ENCODE measurements around the gene AQP1. TPM values are rescaled to one million over a fixed set of nuclear protein-coding genes. Genes with fewer than 3 reads are reported as not detected.

Gene AQP1
- total and polyA plus RNA-seq, 2 of the 8 experiments (the other 6 are each of a cell fraction or from before 2014, with no cell fraction given) = 0.18 to 0.19 TPM

DNA sequence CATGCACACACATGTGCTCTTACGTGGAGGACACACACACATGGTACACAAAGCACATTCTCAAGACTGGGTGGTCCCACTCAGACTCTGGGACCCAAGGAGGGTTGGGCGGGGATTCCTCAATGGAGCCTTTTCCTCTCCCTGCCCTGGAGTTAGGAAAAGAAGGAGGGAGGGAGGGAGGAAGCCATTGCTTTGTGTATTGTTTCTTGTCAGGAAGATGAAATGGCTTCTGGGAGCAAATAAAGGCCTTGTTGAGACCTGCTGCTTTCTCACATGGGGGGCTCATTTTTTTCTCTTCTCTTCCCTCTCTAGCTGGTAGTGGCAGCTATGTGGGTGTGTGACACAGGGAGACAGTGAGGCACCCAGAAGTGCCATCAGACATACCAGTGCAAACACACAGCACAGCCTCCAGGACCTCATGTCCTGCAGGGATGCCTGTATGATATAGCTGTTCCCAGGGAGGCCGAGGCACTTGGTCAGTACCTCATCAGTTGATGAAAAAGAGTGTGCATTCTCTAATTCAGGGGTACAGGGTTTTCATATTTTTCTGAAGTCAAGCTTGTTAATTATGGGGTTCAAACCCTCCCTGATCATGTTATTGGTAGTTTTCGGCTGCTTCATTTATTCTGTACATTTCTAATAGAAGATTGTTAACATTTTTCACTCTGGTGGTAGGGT lies 5.7 kb downstream of the AQP1 start:
- CTCF ChIA-PET (ENCODE audit: partially characterized antibody) = interaction anchor here (1.2 to 7.4 kb wide), 4 partner anchors 9 to 58 kb away, joined by 3 to 55 read pairs (median 17); no protein-coding TSS in a partner anchor
- Histone ChIP-seq H2AFZ (ENCODE audit: low read length) (no peak overlapping the region), H2AK5ac (ENCODE audit: low read depth, low read length) (no peak overlapping the region), H2BK5ac (ENCODE audit: low read depth, low read length) (no peak overlapping the region), H3K4me2 (ENCODE audit: insufficient read depth in 1 of 2, low read depth in 2 of 2, low read length in 2 of 2) (no peak overlapping the region), H3K27me3 (replicated peaks in 1 of 4; ENCODE audit: control insufficient read depth in 3 of 4, extremely low read depth in 1 of 4, insufficient read depth in 3 of 4, low read length in 3 of 4) (no peaks in the 10 kb centered on the region), H4K91ac (replicated peaks; ENCODE audit: insufficient read length, low read length) (no peak overlapping the region), H3K23me2 (ENCODE audit: low read depth, low read length) (no peaks in the 10 kb centered on the region; the same call in 1 of the 2 replicates), H3K4ac (replicated peaks; ENCODE audit: insufficient read length, low read depth, low read length) (no peak overlapping the region), H3K79me2 (ENCODE audit: control insufficient read depth in 1 of 2, insufficient read depth in 2 of 2, low read length in 2 of 2) (no peaks in the 10 kb centered on the region), H4K5ac (ENCODE audit: insufficient read length, low read depth, low read length) (no peak overlapping the region), H2BK12ac (ENCODE audit: low read depth, low read length) (no peak overlapping the region), H3K4me3 (ENCODE audit: extremely low read depth in 1 of 4, insufficient read depth in 2 of 4, low read depth in 3 of 4, low read length in 4 of 4) (no peak overlapping the region), H3K79me1 (ENCODE audit: low read depth, low read length) (no peaks in the 10 kb centered on the region), H3K18ac (ENCODE audit: extremely low read depth, low read length) (no peak overlapping the region), H2BK120ac (replicated peaks; ENCODE audit: low read depth, low read length) (no peak overlapping the region), H2BK20ac (ENCODE audit: low read length) (no peak overlapping the region), H3K23ac (ENCODE audit: insufficient read length) (no peak overlapping the region), H3K56ac (replicated peaks; ENCODE audit: insufficient read length, low read depth, low read length) (no peak overlapping the region), H2BK15ac (ENCODE audit: low read length) (no peak overlapping the region), H4K8ac (ENCODE audit: extremely low read depth, insufficient read depth, low read length) (no peak overlapping the region), H3K36me3 (ENCODE audit: control insufficient read depth in 2 of 4, insufficient read depth in 4 of 4, low read length in 3 of 4) (no peaks in the 10 kb centered on the region), H4K20me1 (replicated peaks in 1 of 2; ENCODE audit: control insufficient read depth in 1 of 2, insufficient read depth in 2 of 2, low read length in 2 of 2) (peaks cover 0 to 2% of the 10 kb centered on the region in 2 experiments), H3K9ac (replicated peaks in 1 of 4; ENCODE audit: extremely low read depth in 1 of 4, low read depth in 3 of 4, low read length in 3 of 4) (no peak overlapping the region), H3K27ac (ENCODE audit: low read depth, low read length) (no peak overlapping the region), H3K9me3 (ENCODE audit: insufficient read depth in 2 of 2, low read depth in 1 of 2, low read length in 1 of 2) (no peaks in the 10 kb centered on the region), H3K4me1 (replicated peaks in 1 of 4; ENCODE audit: control insufficient read depth in 3 of 4, insufficient read depth in 4 of 4, low read length in 3 of 4) (peaks cover 0 to 13% (median 3%) of the 10 kb centered on the region in 4 experiments; a peak in 4 of 7 replicates), H3K14ac (ENCODE audit: insufficient read length) (no peak overlapping the region)
- POLR2A ChIA-PET (ENCODE audit: partially characterized antibody) = no interaction called here
- 89% methylated on average over 4 of the region's 4 CpGs; no CpG with 5 or more reads in 1 of the 2 experiments for WGBS, 2 experiments (ENCODE audit: extremely low coverage in 1 of 2, insufficient coverage in 1 of 2, insufficient read length in 1 of 2, insufficient replicate concordance in 2 of 2, low coverage in 1 of 2, low lambda C conversion rate in 2 of 2, missing lambda C conversion rate in 1 of 2)
- no peak for TF ChIP-seq POU5F1 (IDR thresholded peaks at IDR 0.05; ENCODE audit: low read depth, low read length)
- TF ChIP-seq TBP (IDR thresholded peaks at IDR 0.05; ENCODE audit: low read depth, low read length) = no peak
- no peak for TF ChIP-seq BRCA1 (IDR thresholded peaks at IDR 0.05; ENCODE audit: low read depth, low read length)
- TF ChIP-seq, protein P1, sequence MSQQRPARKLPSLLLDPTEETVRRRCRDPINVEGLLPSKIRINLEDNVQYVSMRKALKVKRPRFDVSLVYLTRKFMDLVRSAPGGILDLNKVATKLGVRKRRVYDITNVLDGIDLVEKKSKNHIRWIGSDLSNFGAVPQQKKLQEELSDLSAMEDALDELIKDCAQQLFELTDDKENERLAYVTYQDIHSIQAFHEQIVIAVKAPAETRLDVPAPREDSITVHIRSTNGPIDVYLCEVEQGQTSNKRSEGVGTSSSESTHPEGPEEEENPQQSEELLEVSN (IDR thresholded peaks at IDR 0.05) = no peak
- DNase-seq (ENCODE audit: low read depth in 1 of 2, low spot score in 2 of 2) (no peak), FAIRE-seq (no peak)
